GM23338 (cell line): ENCODE measurements around the gene PRTN3. TPM values are rescaled to one million over a fixed set of nuclear protein-coding genes. Genes with fewer than 3 reads are reported as not detected.

Source experiments
- ATAC-seq: fragments of 200-7000 bp; cut with Tn5 transposase; 3 replicates; pipeline ENCODE4 v1.9.1; 2020
- DNase-seq: peaks from one replicate; pipeline ENCODE4 v3.0.0-alpha.2; 2015; ENCODE audit warnings: low spot score
- H2AFZ ChIP-seq: fragments of 200-600 bp; sonication (generic); 2 replicates; pipeline ENCODE4 v1.8.0; 2016; ENCODE audit warnings: antibody characterized with exemption, mild to moderate bottlenecking, moderate library complexity
- H3F3A ChIP-seq: fragments of 200-600 bp; sonication (generic); replicated peaks from 2 replicates; pipeline ENCODE4 v1.8.0; 2017; ENCODE audit warnings: antibody characterized with exemption, mixed run types, low read depth
- H3K27ac ChIP-seq: fragments of 200-600 bp; sonication (generic); 2 replicates; pipeline ENCODE4 v1.6.1; 2016; ENCODE audit warnings: low read depth
- H3K27me3 ChIP-seq: fragments of 200-600 bp; sonication (generic); 2 replicates; pipeline ENCODE4 v1.8.0; 2016; ENCODE audit warnings: mild to moderate bottlenecking, mixed run types, moderate library complexity; ENCODE audit not compliant: insufficient read depth
- H3K36me3 ChIP-seq: fragments of 200-600 bp; sonication (generic); 2 replicates; pipeline ENCODE4 v1.8.0; 2016; ENCODE audit warnings: mild to moderate bottlenecking; ENCODE audit not compliant: insufficient read depth
- H3K4me1 ChIP-seq: fragments of 200-600 bp; sonication (generic); 2 replicates; pipeline ENCODE4 v1.8.0; 2016; ENCODE audit warnings: mild to moderate bottlenecking, moderate library complexity; ENCODE audit not compliant: insufficient read depth
- H3K4me2 ChIP-seq: fragments of 200-600 bp; sonication (generic); 2 replicates; pipeline ENCODE4 v1.7.1; 2017; ENCODE audit warnings: mixed run types
- H3K4me3 ChIP-seq: fragments of 200-600 bp; sonication (generic); 2 replicates; pipeline ENCODE4 v1.6.1; 2016; ENCODE audit warnings: mixed run types
- H3K79me2 ChIP-seq: fragments of 200-600 bp; sonication (generic); replicated peaks from 2 replicates; pipeline ENCODE4 v1.8.0; 2017; ENCODE audit warnings: mild to moderate bottlenecking; ENCODE audit not compliant: insufficient read depth
- H3K9me2 ChIP-seq: fragments of 200-600 bp; sonication (generic); 2 replicates; pipeline ENCODE4 v1.8.0; 2017; ENCODE audit not compliant: insufficient read depth
- H4K20me1 ChIP-seq: fragments of 200-600 bp; sonication (generic); replicated peaks from 2 replicates; pipeline ENCODE4 v1.8.0; 2017; ENCODE audit warnings: mild to moderate bottlenecking; ENCODE audit not compliant: insufficient read depth
- H3K27ac Mint-ChIP-seq: 2 replicates; pipeline ENCODE4 v1.8.0; 2020; ENCODE audit warnings: inconsistent platforms, mild to moderate bottlenecking, moderate library complexity, mixed read lengths
- H3K27me3 Mint-ChIP-seq: 3 replicates; pipeline ENCODE4 v1.8.0; 2022; ENCODE audit warnings: low read depth, mild to moderate bottlenecking, moderate library complexity, mixed read lengths, inconsistent platforms; ENCODE audit not compliant: insufficient read depth, poor library complexity
- H3K36me3 Mint-ChIP-seq: 3 replicates; pipeline ENCODE4 v1.8.0; 2021; ENCODE audit warnings: low read depth, mild to moderate bottlenecking, inconsistent platforms, moderate library complexity, mixed read lengths
- H3K4me1 Mint-ChIP-seq: 3 replicates; pipeline ENCODE4 v1.8.0; 2020; ENCODE audit warnings: mild to moderate bottlenecking, inconsistent platforms, mixed read lengths
- H3K4me3 Mint-ChIP-seq: 3 replicates; pipeline ENCODE4 v1.8.0; 2021; ENCODE audit warnings: moderate library complexity, mild to moderate bottlenecking, inconsistent platforms, mixed read lengths
- H3K9me3 Mint-ChIP-seq: 3 replicates; pipeline ENCODE4 v1.8.0; 2020; ENCODE audit warnings: moderate library complexity, mild to moderate bottlenecking, inconsistent platforms, mixed read lengths
- CTCF ChIP-seq, 2 experiments: fragments of 200-600 bp in 1 of 2; sonication (generic) in 1 of 2; conservative IDR thresholded peaks; 2 replicates each; pipeline versions ENCODE4 v1.5.1 to v1.6.1; 2016 to 2017; ENCODE audit warnings: antibody characterized with exemption in 2 of 2, low read depth in 2 of 2, mild to moderate bottlenecking in 2 of 2, moderate library complexity in 1 of 2
- EZH2 ChIP-seq: fragments of 200-600 bp; sonication (generic); IDR thresholded peaks from one replicate; pipeline ENCODE4 v1.8.0; 2017; ENCODE audit warnings: antibody characterized with exemption, mild to moderate bottlenecking, low read depth; ENCODE audit not compliant: unreplicated experiment
- NANOG ChIP-seq: IDR thresholded peaks from 2 replicates; pipeline ENCODE4 v1.6.1; 2016; ENCODE audit warnings: antibody characterized with exemption, borderline replicate concordance
- ZNF462 ChIP-seq: fragments of 250-450 bp; sonication (Bioruptor Pico); IDR thresholded peaks from 2 replicates; pipeline ENCODE4 v1.5.0; 2020; ENCODE audit warnings: mild to moderate bottlenecking, moderate library complexity
- polyA plus RNA-seq: library from polyadenylated mRNA; unstranded; fragments of >200 nt; fragmentation: Nextera tagmentation; extraction: Ambion mirVana; gene quantifications from 2 replicates; pipeline ENCODE4 v1.2.1, GENCODE V29; 2016
- total RNA-seq: library from RNA; depleted of rRNA; stranded (reverse); fragments of >200 nt; shearing (Covaris generic); gene quantifications from 2 replicates; pipeline ENCODE4 v1.2.3, GENCODE V29; 2014

PRTN3 gene
- total and polyA plus RNA-seq, 2 experiments from 2014 or later = 0.21 to 0.68 TPM

- no peak for TF ChIP-seq ZNF462 (CRISPR knock-in tag)
- no peak for TF ChIP-seq CTCF (conservative IDR thresholded peaks at IDR 0.05; ENCODE audit: low read depth in 2 of 2)
- TF ChIP-seq EZH2 = no peak
Measured at GRCh38 chr19:801030-801860, 39.6 kb upstream of the PRTN3 start (continued).

GRCh38 chr19:801861-802497 lies 38.8 kb upstream of the PRTN3 start:
- H3K4me2 ChIP-seq = peak overlapping the region; percentile 55
- DNase-seq (peak; percentile 27), ATAC-seq (no peak)
- H3K27me3 ChIP-seq = no peaks in the 10 kb centered on the region
- peak overlapping the region; percentile 76 for H3K27ac ChIP-seq
- H3K9me3 Mint-ChIP-seq = no peaks in the 10 kb centered on the region
- H3K27ac Mint-ChIP-seq = peak overlapping the region; percentile 37; the same call in 1 of the 2 replicates
- peaks cover 76% of the 10 kb centered on the region for H3K36me3 Mint-ChIP-seq
- peak overlapping the region; percentile 49; the same call in 2 of the 3 replicates for H3K4me3 Mint-ChIP-seq
- H3K4me1 ChIP-seq = peaks cover 30% of the 10 kb centered on the region
- no peak overlapping the region for H2AFZ ChIP-seq
- H3F3A ChIP-seq = peaks cover 41% of the 10 kb centered on the region
- H3K36me3 ChIP-seq = peaks cover 21% of the 10 kb centered on the region; the same call in 1 of the 2 replicates
- peaks cover 31% of the 10 kb centered on the region for H3K4me1 Mint-ChIP-seq
- H3K9me2 ChIP-seq = no peaks in the 10 kb centered on the region
- peaks cover 29% of the 10 kb centered on the region for H3K27me3 Mint-ChIP-seq
- H3K79me2 ChIP-seq = peaks cover 89% of the 10 kb centered on the region
- peaks cover 64% of the 10 kb centered on the region for H4K20me1 ChIP-seq
- peak overlapping the region; percentile 17; the same call in 1 of the 2 replicates for H3K4me3 ChIP-seq
- no peak for TF ChIP-seq ZNF462 (CRISPR knock-in tag)
- no peak for TF ChIP-seq NANOG
